GM18498 (cell line): Measurements from ENCODE around the gene SET.

ENCODE experiments used
- ATAC-seq: cut with Tn5 transposase; IDR thresholded peaks from one replicate; pipeline ENCODE4 v1.9.1; 2021; ENCODE audit warnings: mild to moderate bottlenecking, moderate library complexity; ENCODE audit not compliant: unreplicated experiment

SET gene

GRCh38 chr9:128728298-128728697 is 39.3 kb downstream of the SET start:
- no peak for ATAC-seq

- no peak for ATAC-seq
Measured at GRCh38 chr9:128729302-128729701, 40.3 kb downstream of the SET start.

GRCh38 chr9:128729766-128730517 is 40.9 kb downstream of the SET start:
- no peak for ATAC-seq

GRCh38 chr9:128731093-128731492 is 42.1 kb downstream of the SET start:
- ATAC-seq = no peak

- ATAC-seq = no peak
Measured at GRCh38 chr9:128731691-128732090, 42.7 kb downstream of the SET start.

GRCh38 chr9:128732576-128732975 is 43.6 kb downstream of the SET start:
- no peak for ATAC-seq

- no peak for ATAC-seq
Measured at GRCh38 chr9:128733256-128733655, 44.2 kb downstream of the SET start.

GRCh38 chr9:128735373-128735772 is 46.4 kb downstream of the SET start:
- ATAC-seq = no peak

- no peak for ATAC-seq
Measured at GRCh38 chr9:128742401-128742800, 53.4 kb downstream of the SET start.

GRCh38 chr9:128743421-128743820 is 54.4 kb downstream of the SET start:
- no peak for ATAC-seq
